GM20000 (cell line): Measurements from ENCODE around the gene GRP.

Experiments
- DNase-seq: peaks from one replicate; pipeline ENCODE4 v3.0.0; 2012; ENCODE audit warnings: low spot score
- CTCF ChIP-seq: IDR thresholded peaks from 2 replicates; pipeline ENCODE4 v1.5.1; 2012; ENCODE audit warnings: mild to moderate bottlenecking, control low read depth; ENCODE audit errors: extremely low read depth, missing control alignments

The GRP gene

GRCh38 chr18:59196161-59196725 lies 23.7 kb upstream of the GRP start:
- no peak for DNase-seq
- no peak for TF ChIP-seq CTCF

DNA sequence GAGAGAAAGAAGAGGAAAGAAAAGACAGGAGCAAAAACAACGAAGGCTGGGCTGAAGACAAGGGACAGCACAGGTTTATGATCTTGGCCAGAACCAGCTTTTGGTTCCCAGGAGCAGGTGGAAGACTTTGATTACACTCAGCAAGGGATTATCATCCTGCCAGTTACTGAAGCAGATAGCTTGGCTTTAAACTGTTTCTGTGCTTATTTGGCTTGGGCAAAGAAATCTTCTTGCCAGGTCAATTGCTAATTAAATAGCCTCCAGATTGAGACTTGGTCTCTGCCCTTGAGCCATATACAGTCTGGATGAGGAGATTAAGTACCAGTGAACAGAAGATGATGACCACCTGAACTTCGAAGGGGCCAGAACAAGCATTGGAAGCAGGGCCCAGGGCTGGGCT lies 22.3 kb upstream of the GRP start:
- no peak for TF ChIP-seq CTCF
- no peak for DNase-seq

DNA sequence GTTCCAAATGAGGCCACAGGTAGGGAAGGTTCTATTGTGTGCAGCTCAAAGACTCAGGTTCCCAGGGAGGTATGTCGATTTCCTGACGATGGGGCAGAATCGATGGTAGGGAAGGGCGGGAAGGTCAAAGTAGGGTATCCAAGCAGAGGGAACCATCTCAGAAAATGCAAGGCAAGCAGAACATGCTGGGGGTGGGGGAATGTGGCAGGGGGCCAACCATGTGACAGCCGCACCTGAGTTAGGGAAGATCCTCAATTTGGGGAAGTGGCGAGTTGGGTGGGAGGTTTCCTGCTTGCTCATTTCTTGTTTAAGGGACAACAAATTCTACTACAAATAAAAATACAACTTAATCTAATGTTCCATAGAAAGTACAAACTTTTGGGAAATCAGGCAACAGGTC lies 21.7 kb upstream of the GRP start:
- no peak for DNase-seq
- no peak for TF ChIP-seq CTCF

GRCh38 chr18:59200787-59201186 lies 19.2 kb upstream of the GRP start:
- no peak for DNase-seq
- no peak for TF ChIP-seq CTCF

GRCh38 chr18:59202258-59202820 lies 17.6 kb upstream of the GRP start:
- DNase-seq: no peak
- no peak for TF ChIP-seq CTCF

DNA sequence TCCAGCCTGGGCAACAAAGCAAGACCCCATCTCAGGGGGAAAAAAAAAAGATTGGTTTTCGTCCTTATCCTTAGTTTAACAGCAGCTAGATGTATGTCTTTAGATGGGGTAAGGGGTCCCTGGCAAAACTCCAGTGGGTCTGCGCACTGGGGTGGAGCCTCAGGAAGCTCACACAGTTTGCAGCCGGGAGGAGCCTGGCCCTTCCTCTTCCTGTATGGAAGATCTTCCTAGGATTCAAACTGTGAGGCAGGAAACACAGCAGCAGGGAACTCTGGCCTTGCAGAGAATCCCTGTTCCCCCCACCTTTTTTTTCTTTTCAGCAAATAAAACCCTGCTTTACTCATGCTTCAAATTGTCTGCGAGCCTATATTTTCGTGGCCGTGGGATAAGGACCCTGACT lies 12.5 kb upstream of the GRP start:
- no peak for TF ChIP-seq CTCF
- DNase-seq: no peak

DNA sequence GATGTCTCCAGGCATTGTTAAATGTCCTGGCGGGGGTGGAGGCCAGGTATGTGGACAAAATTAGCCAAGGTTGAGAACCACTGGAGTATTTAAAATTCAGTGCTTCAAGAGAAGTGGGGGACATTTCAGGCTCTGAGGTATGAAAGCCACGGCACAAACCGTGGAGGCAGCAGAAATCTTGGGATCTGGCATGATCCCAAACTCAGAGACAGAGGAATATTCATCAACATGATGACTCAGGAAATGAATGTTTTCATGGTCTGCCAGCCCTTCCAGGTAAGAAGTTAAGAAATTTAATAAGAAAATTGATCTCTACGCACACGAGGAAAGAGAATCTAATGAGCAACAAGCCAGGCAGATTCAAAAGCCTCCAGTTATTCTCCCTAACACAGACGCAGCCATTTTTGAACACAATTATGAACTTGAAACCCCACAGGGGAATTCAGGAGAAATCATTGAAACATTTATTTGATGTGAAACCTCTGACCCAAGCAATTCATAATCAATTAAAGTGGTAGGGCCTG lies 11.3 kb upstream of the GRP start:
- no peak for DNase-seq
- no peak for TF ChIP-seq CTCF
